NCI-H345 treated with DMSO at 0.1 percent for 48 hours (cell line): ENCODE measurements around the gene ZNFX1.
"Not testable (repeated sequence)": the region's sequence is repeated elsewhere in the genome, so short reads cannot be mapped to it uniquely, and the experiment has no call there.

ENCODE experiments used
- DNase-seq: peaks from one replicate; lab custom pipeline; 2025; ENCODE audit not compliant: unreplicated experiment; lab: John Stamatoyannopoulos, UW

ZNFX1 gene

DNA sequence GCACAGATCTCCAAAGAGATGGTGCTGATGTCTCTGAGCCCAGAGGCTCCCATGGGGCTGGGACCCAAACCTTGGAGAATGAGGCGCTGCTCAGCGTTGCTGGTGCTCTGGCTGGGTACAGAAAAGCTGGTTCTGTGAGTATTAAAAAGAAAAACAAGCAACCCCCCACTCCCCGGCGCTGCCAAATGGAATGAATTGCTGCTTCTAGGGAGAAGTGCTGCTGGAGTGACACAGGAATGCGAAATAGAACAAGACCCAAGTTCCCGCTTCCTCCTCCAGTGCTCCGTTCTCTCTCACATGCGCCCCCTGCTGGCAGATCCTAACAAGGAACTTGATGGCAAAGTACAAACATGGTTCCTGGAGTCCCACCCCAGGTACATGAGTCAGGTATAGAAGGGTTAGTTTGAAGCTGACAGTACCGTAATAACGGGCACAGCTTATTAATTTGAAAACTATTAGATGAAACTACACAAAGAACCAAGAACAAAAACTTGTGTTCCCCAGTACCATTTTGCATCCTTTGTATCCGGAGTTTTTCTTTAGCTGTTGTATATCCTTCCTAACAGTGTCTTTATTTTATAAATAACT is 60.8 kb downstream of the ZNFX1 start:
- DNase-seq = peak; percentile 55

DNA sequence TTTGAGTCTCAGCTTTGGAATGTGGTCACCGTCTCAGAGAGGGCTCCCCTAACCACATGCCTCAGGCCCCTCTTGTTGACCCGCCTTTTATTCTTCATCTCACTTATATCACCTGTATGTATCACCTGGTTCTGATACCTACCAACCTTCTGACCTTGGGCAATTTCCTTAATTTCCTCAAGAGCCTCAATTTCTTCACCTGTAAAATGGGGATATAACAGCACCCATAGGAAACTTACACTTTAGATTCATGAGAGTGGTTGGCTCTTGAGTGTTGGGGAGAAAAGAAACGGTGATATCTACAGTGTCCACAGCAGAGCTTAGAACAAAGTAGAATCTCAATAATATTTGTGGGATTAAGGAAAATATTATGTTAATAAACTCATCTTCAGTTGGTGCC is 62.6 kb downstream of the ZNFX1 start:
- DNase-seq = no peak

DNA sequence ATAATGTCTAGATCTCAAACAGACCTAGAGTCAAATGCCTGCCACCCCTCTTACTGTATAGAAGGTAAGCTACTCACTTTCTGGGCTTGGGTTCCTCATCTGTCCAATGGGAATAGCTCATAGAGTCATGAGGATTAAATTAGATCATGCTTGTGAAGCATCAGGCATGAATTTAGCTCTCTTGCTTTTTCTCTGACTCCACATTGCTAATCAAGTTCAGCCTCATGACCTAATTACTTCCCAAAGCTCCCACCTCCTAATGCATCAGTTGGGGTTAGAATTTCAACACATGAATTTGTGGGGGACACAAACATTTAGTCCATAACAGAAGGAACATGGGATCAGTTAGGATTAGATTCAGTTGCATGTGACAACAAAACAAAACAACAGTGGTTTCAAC is 63.3 kb downstream of the ZNFX1 start:
- no peak for DNase-seq

DNA sequence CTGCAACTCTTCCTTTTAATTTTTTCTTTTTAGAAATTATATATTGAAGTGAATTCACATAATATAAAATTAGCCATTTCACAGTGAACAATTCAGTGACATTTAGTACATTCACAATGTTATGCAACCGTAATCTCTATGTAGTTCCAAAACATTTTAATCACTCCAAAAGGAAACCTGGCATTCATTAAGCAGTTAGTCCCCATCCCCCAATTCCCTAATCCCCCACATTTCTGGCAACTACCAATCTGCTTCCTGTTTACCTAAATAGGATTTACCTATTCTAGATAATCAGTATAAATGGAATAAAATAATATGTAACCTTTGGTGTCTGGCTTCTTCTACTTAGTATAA is 67.1 kb downstream of the ZNFX1 start:
- DNase-seq = no peak

DNA sequence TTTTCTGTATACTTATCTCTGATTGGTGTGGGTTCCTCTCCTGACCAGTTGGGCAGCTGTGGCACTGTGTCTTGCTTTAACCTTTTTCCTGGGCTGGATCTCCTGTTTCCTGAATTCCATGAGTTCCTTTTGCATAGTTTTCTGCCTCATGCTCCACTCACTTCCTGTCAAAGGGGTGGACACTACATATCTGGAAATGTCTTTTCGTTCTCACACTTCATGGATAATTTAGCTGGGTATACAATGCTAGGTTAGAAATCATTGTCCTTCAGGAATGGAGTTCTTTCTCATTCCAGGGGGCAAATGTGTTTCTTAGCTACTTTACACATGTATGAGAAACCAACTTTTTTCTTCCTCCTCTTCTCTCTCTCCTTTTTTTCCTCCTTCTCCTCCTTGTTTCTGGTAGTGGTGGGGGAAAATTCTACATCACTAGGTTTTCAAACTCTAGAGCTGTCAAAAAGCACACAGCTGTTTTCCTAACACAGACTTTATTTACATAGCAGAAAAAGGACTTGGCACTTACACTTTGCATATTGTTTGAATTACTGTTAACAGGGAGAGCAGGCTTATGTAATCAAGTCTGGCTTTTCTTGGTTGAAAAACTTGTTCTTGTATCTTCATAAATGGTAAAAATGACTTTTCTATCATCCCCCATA is 67.6 kb downstream of the ZNFX1 start:
- no peak for DNase-seq

DNA sequence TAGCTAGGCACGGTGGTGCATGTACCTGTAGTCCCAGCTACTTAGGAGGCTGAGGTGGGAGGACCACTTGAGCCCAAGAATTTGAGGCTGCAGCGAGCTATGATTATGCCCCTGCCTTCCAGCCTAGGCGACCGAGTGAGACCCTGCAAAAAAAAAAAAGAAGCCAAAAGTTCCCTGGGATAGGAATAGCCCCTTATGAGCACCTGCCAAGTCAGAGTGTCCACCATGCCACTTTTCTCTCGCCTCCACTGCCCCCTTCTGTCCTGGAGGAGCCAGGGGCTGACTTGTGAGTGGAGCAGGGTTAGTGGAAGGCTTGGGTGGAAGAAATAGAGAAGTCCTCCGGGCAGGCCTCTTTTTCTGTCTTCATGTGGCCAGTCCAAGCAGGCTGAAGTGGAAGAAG is 70.8 kb downstream of the ZNFX1 start:
- DNase-seq = no peak

DNA sequence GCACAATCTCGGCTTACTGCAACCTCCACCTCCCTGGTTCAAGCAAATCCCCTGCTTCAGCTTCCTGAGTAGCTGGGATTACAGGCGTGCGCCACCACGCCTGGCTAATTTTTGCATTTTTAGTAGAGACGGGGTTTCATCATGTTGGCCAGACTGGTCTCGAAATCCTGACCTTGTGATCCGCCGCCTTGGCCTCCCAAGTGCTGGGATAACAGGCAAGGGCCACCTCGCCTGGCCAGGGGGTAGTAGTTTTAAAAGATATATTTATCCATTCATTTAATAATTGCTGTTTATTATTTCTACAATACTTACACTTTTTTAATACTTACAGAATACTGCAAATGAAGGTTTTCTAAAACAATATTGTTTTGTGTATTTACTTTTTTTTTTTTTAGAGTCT is 74.1 kb downstream of the ZNFX1 start:
- no peak for DNase-seq

DNA sequence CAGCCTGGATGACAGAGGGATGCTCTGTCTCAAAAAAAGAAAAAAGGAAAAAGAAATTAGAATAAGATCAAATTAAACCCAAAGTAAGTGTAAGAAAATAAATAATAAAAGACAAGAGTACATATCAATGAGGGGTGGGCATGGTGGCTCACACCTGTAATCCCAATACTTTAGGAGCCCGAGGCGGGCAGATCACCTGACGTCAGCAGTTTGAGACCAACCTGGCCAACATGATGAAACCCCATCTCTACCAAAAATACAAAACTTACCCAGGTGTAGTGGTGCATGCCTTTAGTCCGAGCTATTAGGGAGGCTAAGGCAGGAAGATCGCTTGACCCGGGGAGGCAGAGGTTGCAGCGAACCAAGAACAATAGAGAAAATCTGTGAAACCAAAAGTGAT is 74.8 kb downstream of the ZNFX1 start:
- DNase-seq = no peak

DNA sequence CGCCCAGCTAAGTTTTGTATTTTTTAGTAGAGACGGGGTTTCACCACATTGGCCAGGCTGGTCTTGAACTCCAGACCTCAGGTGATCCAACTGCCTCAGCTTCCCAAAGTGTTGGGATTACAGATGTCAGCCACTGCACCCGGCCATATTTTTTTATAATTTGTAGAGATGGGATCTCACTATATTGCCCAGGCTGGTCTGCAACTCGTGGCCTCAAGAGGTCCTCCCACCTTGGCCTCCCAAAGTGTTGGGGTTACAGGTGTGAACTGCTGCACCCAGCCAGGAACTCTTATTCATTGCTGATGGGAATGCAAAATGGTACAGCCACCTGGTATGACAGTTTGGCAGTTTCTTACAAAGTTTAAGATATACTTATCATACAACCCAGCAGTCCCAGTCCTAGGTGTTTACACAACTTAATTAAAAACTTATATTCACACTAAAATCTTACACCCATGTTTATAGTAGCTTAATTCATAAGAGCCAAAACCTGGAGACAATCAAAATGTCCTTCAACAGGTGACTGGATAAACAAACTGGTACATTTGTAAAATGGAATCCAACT is 78.0 kb downstream of the ZNFX1 start:
- DNase-seq = no peak

DNA sequence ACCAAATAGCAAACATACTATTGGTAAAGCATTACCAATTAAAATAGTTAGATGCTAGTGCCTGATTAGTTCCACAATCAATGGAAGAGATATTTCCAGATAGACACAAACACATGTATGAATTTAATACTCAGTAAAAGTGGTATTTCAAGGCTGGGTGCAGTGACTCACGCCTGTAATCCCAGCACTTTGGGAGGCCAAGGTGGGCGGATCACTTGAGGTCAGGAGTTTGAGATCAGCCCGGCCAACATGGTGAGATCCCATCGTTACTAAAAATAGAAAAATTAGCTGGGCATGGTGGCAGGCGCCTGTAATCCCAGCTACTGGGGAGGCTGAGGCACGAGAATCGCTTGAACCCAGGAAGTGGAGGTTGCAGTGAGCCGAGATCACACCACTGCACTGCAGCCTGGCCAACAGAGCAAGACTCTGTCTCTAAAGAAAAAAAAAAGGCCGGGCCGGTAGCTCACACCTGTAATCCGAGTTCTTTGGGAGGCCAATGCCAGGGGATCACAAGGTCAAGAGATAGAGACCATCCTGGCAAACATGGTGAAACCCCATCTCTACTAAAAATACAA is 84.8 kb downstream of the ZNFX1 start:
- not testable (repeated sequence) for DNase-seq
